KMS-11 (cell line): ENCODE measurements around the gene BICRA.
A peak's percentile ranks its signal among the peaks of the same experiment; 100 is the strongest.
"Not testable (repeated sequence)": the region's sequence is repeated elsewhere in the genome, so short reads cannot be mapped to it uniquely, and the experiment has no call there.

ENCODE experiments used
- H2AFZ ChIP-seq: fragments of 200-600 bp; sonication (generic); 2 replicates; pipeline ENCODE4 v1.6.1; 2016; ENCODE audit warnings: antibody characterized with exemption, mixed run types, low read depth
- H3K27ac ChIP-seq: fragments of 200-600 bp; sonication (generic); 2 replicates; pipeline ENCODE4 v1.6.1; 2016; ENCODE audit warnings: mild to moderate bottlenecking, mixed run types
- H3K27me3 ChIP-seq: fragments of 200-600 bp; sonication (generic); 2 replicates; pipeline ENCODE4 v1.6.1; 2017; ENCODE audit warnings: mild to moderate bottlenecking, low read depth, mixed run types, moderate library complexity; ENCODE audit not compliant: insufficient read depth
- H3K36me3 ChIP-seq: fragments of 200-600 bp; sonication (generic); 2 replicates; pipeline ENCODE4 v1.6.1; 2017; ENCODE audit warnings: mild to moderate bottlenecking, mixed run types; ENCODE audit not compliant: insufficient read depth
- H3K4me1 ChIP-seq: fragments of 200-600 bp; sonication (generic); 2 replicates; pipeline ENCODE4 v1.6.1; 2016; ENCODE audit warnings: mild to moderate bottlenecking, low read depth, mixed run types; ENCODE audit not compliant: poor library complexity, severe bottlenecking
- H3K4me2 ChIP-seq: fragments of 200-600 bp; sonication (generic); 2 replicates; pipeline ENCODE4 v1.7.0; 2016; ENCODE audit warnings: mild to moderate bottlenecking, mixed run types
- H3K4me3 ChIP-seq: fragments of 200-600 bp; sonication (generic); IDR thresholded peaks from 2 replicates; pipeline ENCODE4 v1.6.1; 2017; ENCODE audit warnings: low read depth, low read length, mixed read lengths; ENCODE audit not compliant: insufficient read depth
- H3K79me2 ChIP-seq: fragments of 200-600 bp; sonication (generic); 2 replicates; pipeline ENCODE4 v1.6.1; 2016; ENCODE audit warnings: low read depth, mixed run types; ENCODE audit not compliant: insufficient read depth
- H3K9ac ChIP-seq: fragments of 200-600 bp; sonication (generic); 2 replicates; pipeline ENCODE4 v1.6.1; 2016; ENCODE audit warnings: mild to moderate bottlenecking, mixed run types
- H4K20me1 ChIP-seq: fragments of 200-600 bp; sonication (generic); 2 replicates; pipeline ENCODE4 v1.6.1; 2016; ENCODE audit warnings: mild to moderate bottlenecking, mixed run types; ENCODE audit not compliant: insufficient read depth
- CTCF ChIP-seq: fragments of 200-600 bp; sonication (generic); conservative IDR thresholded peaks from 2 replicates; pipeline ENCODE4 v1.6.1; 2017; ENCODE audit warnings: low read depth, mild to moderate bottlenecking, antibody characterized with exemption, low read length, moderate library complexity, mixed read lengths

BICRA gene

GRCh38 chr19:47593860-47594259 lies 15.1 kb upstream of the BICRA start:
- Histone ChIP-seq H3K36me3 (no peaks in the 10 kb centered on the region), H3K4me1 (no peaks in the 10 kb centered on the region), H3K27ac (no peak overlapping the region), H3K4me3 (no peak overlapping the region), H3K27me3 (no peaks in the 10 kb centered on the region), H3K79me2 (no peaks in the 10 kb centered on the region), H4K20me1 (no peaks in the 10 kb centered on the region), H3K9ac (no peak overlapping the region), H3K4me2 (no peak overlapping the region), H2AFZ (no peak overlapping the region)
- no peak for TF ChIP-seq CTCF

DNA sequence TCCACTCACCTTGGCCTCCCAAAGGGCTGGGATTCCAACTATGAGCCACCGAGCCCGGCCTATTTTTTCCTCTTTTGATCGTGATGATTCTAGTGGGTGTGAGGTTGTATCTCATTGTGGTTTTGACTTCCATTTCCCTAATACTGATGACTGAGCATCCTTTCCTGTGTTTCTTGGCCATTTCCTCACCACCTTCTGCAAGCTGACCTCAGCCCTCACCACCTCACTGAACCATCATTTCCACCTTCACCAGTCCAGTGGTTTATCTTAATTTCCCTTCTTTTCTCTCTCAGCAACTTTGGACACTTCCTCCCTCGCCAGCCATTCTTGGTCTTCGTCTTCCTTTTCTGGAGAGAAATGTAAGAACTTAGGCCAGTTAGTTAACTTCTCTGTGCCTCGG lies 13.0 kb upstream of the BICRA start:
- Histone ChIP-seq H3K9ac (no peak overlapping the region), H2AFZ (no peak overlapping the region)

DNA sequence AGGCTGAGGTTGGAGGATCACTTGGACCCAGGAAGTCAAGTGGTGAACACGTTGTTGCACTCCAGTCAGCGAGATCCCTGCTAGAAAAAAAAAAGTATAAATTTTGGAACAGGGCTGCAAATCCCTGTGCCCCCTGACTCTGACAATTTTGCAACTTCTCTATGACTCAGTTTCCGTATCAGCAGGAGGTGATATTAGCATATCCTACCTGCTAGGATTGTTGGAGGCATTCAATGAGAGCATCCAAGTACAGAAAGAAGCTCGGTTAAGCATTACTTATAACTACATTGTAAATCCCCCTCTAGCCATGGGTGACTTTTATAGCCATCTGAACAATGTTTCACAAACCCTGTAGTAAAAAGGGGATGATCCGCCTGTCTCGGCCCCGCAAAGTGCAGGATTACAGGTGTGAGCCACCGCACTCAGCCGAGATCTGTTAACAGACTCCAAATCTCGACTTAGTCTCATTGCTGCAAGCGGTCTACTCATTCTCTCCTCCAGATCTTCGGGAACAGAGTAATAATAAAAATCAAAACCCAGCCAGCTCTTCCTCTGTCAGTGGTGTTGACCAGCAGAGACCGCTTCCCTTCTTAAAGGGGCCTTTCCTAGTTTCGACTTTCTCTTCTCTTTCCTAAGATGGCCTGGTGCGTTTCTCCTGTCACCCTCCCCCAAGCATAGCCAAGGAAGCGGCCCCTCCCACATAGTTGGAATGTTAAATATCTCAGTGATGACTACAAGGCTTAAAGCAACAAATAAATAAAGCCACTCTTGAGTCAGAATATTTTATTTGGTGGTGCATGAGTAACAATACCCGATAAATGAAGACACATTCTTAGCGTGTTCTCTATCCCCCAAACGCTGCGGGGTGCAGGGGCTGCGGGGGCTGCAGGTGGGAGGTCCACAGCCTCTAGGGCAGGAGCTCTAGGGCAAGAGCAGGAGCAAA lies 10.3 kb upstream of the BICRA start:
- Histone ChIP-seq H3K36me3 (no peaks in the 10 kb centered on the region), H3K4me1 (peaks cover 5% of the 10 kb centered on the region), H3K4me2 (no peak overlapping the region), H3K27ac (no peak overlapping the region), H3K9ac (no peak overlapping the region), H2AFZ (no peak overlapping the region), H3K27me3 (no peaks in the 10 kb centered on the region), H3K4me3 (no peak overlapping the region), H4K20me1 (no peaks in the 10 kb centered on the region), H3K79me2 (no peaks in the 10 kb centered on the region)
- TF ChIP-seq CTCF, result no peak

More for the DNA sequence above, 13.0 kb upstream of the BICRA start:
- H3K4me1 ChIP-seq, result peaks cover under 1% of the 10 kb centered on the region
- no peak overlapping the region for H3K4me2 ChIP-seq
- H3K79me2 ChIP-seq, result no peaks in the 10 kb centered on the region
- no peaks in the 10 kb centered on the region for H3K27me3 ChIP-seq
- no peaks in the 10 kb centered on the region for H3K36me3 ChIP-seq
- no peak for TF ChIP-seq CTCF
- H3K27ac ChIP-seq, result no peak overlapping the region
- H4K20me1 ChIP-seq, result no peaks in the 10 kb centered on the region
- no peak overlapping the region for H3K4me3 ChIP-seq

- peak overlapping the region; percentile 31; the same call in 1 of the 2 replicates for H3K9ac ChIP-seq
- H3K27ac ChIP-seq, H3K27me3 ChIP-seq, H3K4me3 ChIP-seq, H4K20me1 ChIP-seq, H3K79me2 ChIP-seq, H3K36me3 ChIP-seq, H3K4me1 ChIP-seq: not testable (repeated sequence)
- H3K4me2 ChIP-seq, result peak overlapping the region; percentile 90
- peak overlapping the region; percentile 90 for H2AFZ ChIP-seq
These were observed 9.2 kb upstream of the BICRA start for GRCh38 chr19:47599671-47600245.
